ENCODE data around the gene FAM89B. TPM values are rescaled to one million over a fixed set of nuclear protein-coding genes. Genes with fewer than 3 reads are reported as not detected.

The FAM89B gene
- total and polyA plus RNA-seq, 2 of the 8 experiments (the other 6 are each of a cell fraction or from before 2014, with no cell fraction given), result 15.8 to 32.4 TPM

DNA sequence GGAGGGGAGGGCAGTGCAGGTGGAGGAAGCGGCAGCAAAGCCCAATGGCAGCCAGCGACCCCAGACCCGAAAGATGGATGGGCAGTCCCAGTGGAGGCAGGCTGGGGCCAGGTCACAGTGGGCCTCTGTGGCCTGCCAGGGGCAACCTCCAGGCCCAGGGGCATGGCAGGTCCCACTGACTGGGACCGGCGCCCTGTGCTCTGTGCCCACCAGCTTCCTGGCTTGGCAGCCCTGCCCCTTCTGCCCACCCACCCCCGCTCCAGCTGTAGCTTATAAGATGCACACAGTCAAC is 27.6 kb downstream of the FAM89B start:
- WGBS, 2 experiments (ENCODE audit: extremely low coverage in 1 of 2, insufficient coverage in 1 of 2, insufficient read length in 1 of 2, insufficient replicate concordance in 2 of 2, low coverage in 1 of 2, low lambda C conversion rate in 2 of 2, missing lambda C conversion rate in 1 of 2), result 86% methylated on average over 5 of the region's 6 CpGs; no CpG with 5 or more reads in 1 of the 2 experiments
- H3K9me3 ChIP-seq (ENCODE audit: insufficient read depth in 2 of 2, low read depth in 1 of 2, low read length in 1 of 2), result no peaks in the 10 kb centered on the region
- ChIA-PET POLR2A (ENCODE audit: partially characterized antibody) (interaction anchor here (0.6 to 3.7 kb wide), 4 partner anchors 12 to 193 kb away, joined by 3 to 12 read pairs (median 4); no protein-coding TSS in a partner anchor), CTCF (ENCODE audit: partially characterized antibody) (interaction anchor here (0.9 to 14.8 kb wide), 2 partner anchors 9 to 59 kb away, joined by 3 to 227 read pairs; partner anchors contain the start of gene KCNK7)
- H2BK20ac ChIP-seq (ENCODE audit: low read length), result no peak overlapping the region
- FAIRE-seq, result no peak
- no peak overlapping the region for H2BK15ac ChIP-seq (ENCODE audit: low read length)
- no peak overlapping the region for H2BK5ac ChIP-seq (ENCODE audit: low read depth, low read length)
- no peaks in the 10 kb centered on the region for H3K79me2 ChIP-seq (ENCODE audit: control insufficient read depth in 1 of 2, insufficient read depth in 2 of 2, low read length in 2 of 2)
- H4K8ac ChIP-seq (ENCODE audit: extremely low read depth, insufficient read depth, low read length), result no peak overlapping the region
- H3K23ac ChIP-seq (ENCODE audit: insufficient read length), result no peak overlapping the region
- no peaks in the 10 kb centered on the region for H3K23me2 ChIP-seq (ENCODE audit: low read depth, low read length)
- no peak overlapping the region for H2AFZ ChIP-seq (ENCODE audit: low read length)
- H3K4me2 ChIP-seq (ENCODE audit: insufficient read depth in 1 of 2, low read depth in 2 of 2, low read length in 2 of 2), result no peak overlapping the region
- no peak overlapping the region for H3K4ac ChIP-seq (replicated peaks; ENCODE audit: insufficient read length, low read depth, low read length)
- no peak overlapping the region for H3K18ac ChIP-seq (ENCODE audit: extremely low read depth, low read length)
- H3K14ac ChIP-seq (ENCODE audit: insufficient read length), result no peak overlapping the region
- no peaks in the 10 kb centered on the region; a peak in 1 of 7 replicates for H3K27me3 ChIP-seq (replicated peaks in 1 of 4; ENCODE audit: control insufficient read depth in 3 of 4, extremely low read depth in 1 of 4, insufficient read depth in 3 of 4, low read length in 3 of 4)
- H3K79me1 ChIP-seq (ENCODE audit: low read depth, low read length), result no peaks in the 10 kb centered on the region
- H3K27ac ChIP-seq (ENCODE audit: low read depth, low read length), result no peak overlapping the region
- no peak overlapping the region for H2BK12ac ChIP-seq (ENCODE audit: low read depth, low read length)
- H3K36me3 ChIP-seq (ENCODE audit: control insufficient read depth in 2 of 4, insufficient read depth in 4 of 4, low read length in 3 of 4), result peaks cover 5 to 21% (median 11%) of the 10 kb centered on the region in 4 experiments; a peak in 6 of 8 replicates
- no peak overlapping the region for H4K91ac ChIP-seq (replicated peaks; ENCODE audit: insufficient read length, low read length)
- H3K4me1 ChIP-seq (replicated peaks in 1 of 4; ENCODE audit: control insufficient read depth in 3 of 4, insufficient read depth in 4 of 4, low read length in 3 of 4), result no peaks in the 10 kb centered on the region
- H2AK5ac ChIP-seq (ENCODE audit: low read depth, low read length), result no peak overlapping the region
- H3K9ac ChIP-seq (replicated peaks in 1 of 4; ENCODE audit: extremely low read depth in 1 of 4, low read depth in 3 of 4, low read length in 3 of 4), result no peak overlapping the region
- no peak for DNase-seq (ENCODE audit: low read depth in 1 of 2, low spot score in 2 of 2)
- TF ChIP-seq BCL11A (IDR thresholded peaks at IDR 0.05; ENCODE audit: low read depth in 2 of 2, low read length in 2 of 2) (no peak), EZH2 (IDR thresholded peaks at IDR 0.05; ENCODE audit: low read depth, low read length, severe bottlenecking) (no peak), GABPA (IDR thresholded peaks at IDR 0.05; ENCODE audit: borderline replicate concordance, insufficient read depth, low read length) (no peak), KDM4A (IDR thresholded peaks at IDR 0.05; ENCODE audit: low read depth, low read length, severe bottlenecking) (no peak), CHD1 (IDR thresholded peaks at IDR 0.05; ENCODE audit: low read depth, low read length) (no peak), YY1 (IDR thresholded peaks at IDR 0.05; ENCODE audit: low read depth, low read length) (no peak), TCF12 (IDR thresholded peaks at IDR 0.05; ENCODE audit: low read depth, low read length) (no peak), HDAC2 (IDR thresholded peaks at IDR 0.05; ENCODE audit: borderline replicate concordance in 1 of 2, low read depth in 2 of 2, low read length in 2 of 2) (no peak), NRF1 (IDR thresholded peaks at IDR 0.05; ENCODE audit: low read depth, low read length) (no peak), SIRT6 (IDR thresholded peaks at IDR 0.05; ENCODE audit: low read length) (no peak), CEBPB (IDR thresholded peaks at IDR 0.05; ENCODE audit: low read depth, low read length) (no peak), KDM5A (IDR thresholded peaks at IDR 0.05; ENCODE audit: low read length) (no peak), TAF1 (IDR thresholded peaks at IDR 0.05; ENCODE audit: low read depth, low read length) (no peak), TAF7 (optimal IDR thresholded peaks at IDR 0.05; ENCODE audit: borderline replicate concordance, low read depth, low read length) (no peak)
- no peak overlapping the region for H4K5ac ChIP-seq (ENCODE audit: insufficient read length, low read depth, low read length)
- H3K56ac ChIP-seq (replicated peaks; ENCODE audit: insufficient read length, low read depth, low read length), result no peak overlapping the region
- peaks cover 0 to 2% of the 10 kb centered on the region in 2 experiments for H4K20me1 ChIP-seq (replicated peaks in 1 of 2; ENCODE audit: control insufficient read depth in 1 of 2, insufficient read depth in 2 of 2, low read length in 2 of 2)
- no peak overlapping the region for H3K4me3 ChIP-seq (ENCODE audit: extremely low read depth in 1 of 4, insufficient read depth in 2 of 4, low read depth in 3 of 4, low read length in 4 of 4)
- no peak overlapping the region for H2BK120ac ChIP-seq (replicated peaks; ENCODE audit: low read depth, low read length)

All from H1 (cell line).